Measurements from ENCODE around the gene ANKRD33. TPM values are rescaled to one million over a fixed set of nuclear protein-coding genes. Genes with fewer than 3 reads are reported as not detected.

The ANKRD33 gene
- total and polyA plus RNA-seq, 2 of the 4 experiments (the other 2 are of a cell fraction), result under 0.01 to 0.03 TPM

DNA sequence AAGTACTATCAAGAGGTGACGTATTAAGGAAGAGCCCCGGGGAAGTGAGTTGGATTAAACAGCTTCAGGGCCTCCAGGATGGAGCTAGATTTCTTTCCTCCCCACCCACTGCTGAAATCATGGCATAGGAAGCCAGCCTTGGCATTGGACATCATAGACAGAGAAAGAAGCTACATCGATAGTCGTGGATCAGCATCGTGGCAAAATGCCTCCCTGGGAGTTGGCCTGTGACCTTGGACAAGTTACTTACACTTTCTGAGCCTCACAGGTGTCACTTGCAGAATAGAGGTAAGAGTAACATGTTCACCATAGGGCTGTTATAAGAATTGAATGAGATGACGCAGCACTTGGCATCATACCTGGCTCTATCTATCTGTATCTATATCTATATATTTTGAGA, 5.9 kb downstream of the ANKRD33 start:
- Histone ChIP-seq H3K4me3 (ENCODE audit: insufficient read depth, low read depth, low read length) (no peak overlapping the region), H2AK9ac (replicated peaks; ENCODE audit: low read depth, low read length, poor library complexity) (no peak overlapping the region), H2BK15ac (ENCODE audit: low read depth, low read length) (no peak overlapping the region), H2AFZ (replicated peaks; ENCODE audit: low read length, poor library complexity) (no peak overlapping the region), H3K56ac (ENCODE audit: extremely low read depth, insufficient read depth, low read length) (no peak overlapping the region), H2BK20ac (ENCODE audit: low read depth, low read length) (no peak overlapping the region), H4K5ac (ENCODE audit: low read depth, low read length) (no peak overlapping the region), H3K9me1 (ENCODE audit: insufficient read depth, low read length) (peaks cover 15% of the 10 kb centered on the region; the same call in 1 of the 2 replicates), H3K27ac (ENCODE audit: insufficient read depth, low read length) (no peak overlapping the region), H3K9me3 (ENCODE audit: control insufficient read depth, insufficient read depth, low read length) (no peaks in the 10 kb centered on the region), H2BK5ac (ENCODE audit: low read depth, low read length, poor library complexity, severe bottlenecking) (no peak overlapping the region), H4K20me1 (ENCODE audit: insufficient read depth, low read length) (no peaks in the 10 kb centered on the region), H4K91ac (ENCODE audit: insufficient read depth, low read depth, low read length) (no peak overlapping the region), H3K79me1 (ENCODE audit: low read depth in 1 of 2, low read length in 2 of 2) (no peaks in the 10 kb centered on the region), H3K4me1 (ENCODE audit: control insufficient read depth, insufficient read depth, low read length) (peaks cover 7% of the 10 kb centered on the region; the same call in 1 of the 2 replicates), H3K18ac (ENCODE audit: low read depth, low read length) (no peak overlapping the region), H2BK120ac (ENCODE audit: low read depth, low read length) (no peak overlapping the region), H3K4me2 (ENCODE audit: low read depth, low read length) (no peak overlapping the region), H3K4ac (ENCODE audit: low read depth, low read length) (no peak overlapping the region), H3K36me3 (ENCODE audit: control insufficient read depth, insufficient read depth, low read length) (no peaks in the 10 kb centered on the region), H3K9ac (ENCODE audit: low read depth, low read length) (no peak overlapping the region), H3K23ac (ENCODE audit: low read depth, low read length) (no peak overlapping the region), H3K27me3 (ENCODE audit: control insufficient read depth, insufficient read depth, low read length) (no peaks in the 10 kb centered on the region), H4K8ac (ENCODE audit: low read depth in 2 of 2, low read length in 2 of 2) (no peak overlapping the region), H3K14ac (replicated peaks; ENCODE audit: low read depth, low read length) (no peak overlapping the region), H2AK5ac (ENCODE audit: low read depth, low read length) (no peak overlapping the region)
- dilution Hi-C loops (cut with HindIII; ENCODE audit: low sequenced_read_pairs, unreplicated experiment) (no loop called here), in situ Hi-C loops (cut with MboI; ENCODE audit: low sequenced_read_pairs) (loop anchor here (5.0 kb wide), 1 partner anchor 84 kb away; no protein-coding TSS in a partner anchor), intact Hi-C loops (cut with micrococcal nuclease) (loop anchor here (5.0 kb wide), 1 partner anchor 129 kb away; no protein-coding TSS in a partner anchor)
- no peak for ATAC-seq (ENCODE audit: low read depth)
- BruUV-seq (replicated peaks), result no TSS peak
- no peak for DNase-seq
- ChIA-PET CTCF (interaction anchor here (0.8 to 2.1 kb wide), 7 partner anchors 8 to 128 kb away, joined by 3 to 8 read pairs (median 4); no protein-coding TSS in a partner anchor), POLR2A (ENCODE audit: unreplicated experiment) (no interaction called here)
- no CpG with 5 or more reads among the region's 6 CpGs for WGBS, 2 experiments (ENCODE audit: extremely low coverage in 2 of 2, insufficient read length in 1 of 2)
- no peak for TF ChIP-seq CEBPB (IDR thresholded peaks at IDR 0.05; ENCODE audit: low read depth, low read length)
- TF ChIP-seq, protein P1, sequence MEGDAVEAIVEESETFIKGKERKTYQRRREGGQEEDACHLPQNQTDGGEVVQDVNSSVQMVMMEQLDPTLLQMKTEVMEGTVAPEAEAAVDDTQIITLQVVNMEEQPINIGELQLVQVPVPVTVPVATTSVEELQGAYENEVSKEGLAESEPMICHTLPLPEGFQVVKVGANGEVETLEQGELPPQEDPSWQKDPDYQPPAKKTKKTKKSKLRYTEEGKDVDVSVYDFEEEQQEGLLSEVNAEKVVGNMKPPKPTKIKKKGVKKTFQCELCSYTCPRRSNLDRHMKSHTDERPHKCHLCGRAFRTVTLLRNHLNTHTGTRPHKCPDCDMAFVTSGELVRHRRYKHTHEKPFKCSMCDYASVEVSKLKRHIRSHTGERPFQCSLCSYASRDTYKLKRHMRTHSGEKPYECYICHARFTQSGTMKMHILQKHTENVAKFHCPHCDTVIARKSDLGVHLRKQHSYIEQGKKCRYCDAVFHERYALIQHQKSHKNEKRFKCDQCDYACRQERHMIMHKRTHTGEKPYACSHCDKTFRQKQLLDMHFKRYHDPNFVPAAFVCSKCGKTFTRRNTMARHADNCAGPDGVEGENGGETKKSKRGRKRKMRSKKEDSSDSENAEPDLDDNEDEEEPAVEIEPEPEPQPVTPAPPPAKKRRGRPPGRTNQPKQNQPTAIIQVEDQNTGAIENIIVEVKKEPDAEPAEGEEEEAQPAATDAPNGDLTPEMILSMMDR (conservative IDR thresholded peaks at IDR 0.05; ENCODE audit: low read depth, low read length), result no peak
- TF ChIP-seq, protein P2, sequence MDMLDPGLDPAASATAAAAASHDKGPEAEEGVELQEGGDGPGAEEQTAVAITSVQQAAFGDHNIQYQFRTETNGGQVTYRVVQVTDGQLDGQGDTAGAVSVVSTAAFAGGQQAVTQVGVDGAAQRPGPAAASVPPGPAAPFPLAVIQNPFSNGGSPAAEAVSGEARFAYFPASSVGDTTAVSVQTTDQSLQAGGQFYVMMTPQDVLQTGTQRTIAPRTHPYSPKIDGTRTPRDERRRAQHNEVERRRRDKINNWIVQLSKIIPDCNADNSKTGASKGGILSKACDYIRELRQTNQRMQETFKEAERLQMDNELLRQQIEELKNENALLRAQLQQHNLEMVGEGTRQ (IDR thresholded peaks at IDR 0.05; ENCODE audit: low read depth, low read length), result no peak
- no peak for TF ChIP-seq MAZ (IDR thresholded peaks at IDR 0.05; ENCODE audit: borderline replicate concordance, low read depth, low read length)
- TF ChIP-seq RAD21 (IDR thresholded peaks at IDR 0.05; ENCODE audit: low read length), result no peak

Data from IMR-90 (cell line).